ENCODE results near the gene PHACTR3.

- TF ChIP-seq CTCF (IDR thresholded peaks at IDR 0.05; ENCODE audit: low read length): no peak
- no peak for TF ChIP-seq EZH2 (IDR thresholded peaks at IDR 0.05; ENCODE audit: borderline replicate concordance, low read length)
Observed at GRCh38 chr20:59575653-59576052, 28.7 kb upstream of the PHACTR3 start.

All from OCI-LY1 (cell line).